ENCODE measurements around the gene ZNF83. TPM values are rescaled to one million over a fixed set of nuclear protein-coding genes. Genes with fewer than 3 reads are reported as not detected.

ZNF83 gene
- total RNA-seq, 1 experiment from 2014 or later: 36.8 TPM

- CTCF ChIA-PET: no interaction called here
These were observed 11.2 kb downstream of the ZNF83 start for GRCh38 chr19:52626915-52627314.

GRCh38 chr19:52622261-52622660 is 15.9 kb downstream of the ZNF83 start:
- Mint-ChIP-seq H3K36me3 (ENCODE audit: insufficient read depth, unreplicated experiment) (peaks cover 26% of the 10 kb centered on the region), H3K4me1 (ENCODE audit: low read depth, unreplicated experiment) (no peaks in the 10 kb centered on the region), H3K4me3 (ENCODE audit: unreplicated experiment) (no peak overlapping the region), H3K27ac (ENCODE audit: unreplicated experiment) (no peak overlapping the region), H3K27me3 (ENCODE audit: insufficient read depth, unreplicated experiment) (no peaks in the 10 kb centered on the region), H3K9me3 (ENCODE audit: unreplicated experiment) (peaks cover 11% of the 10 kb centered on the region)
- H3K9me3 ChIP-seq: no peaks in the 10 kb centered on the region
- CTCF ChIA-PET: no interaction called here
- no TSS peak for BruUV-seq (replicated peaks)
- intact Hi-C loops (cut with micrococcal nuclease; ENCODE audit: unreplicated experiment): no loop called here
- peaks cover 7% of the 10 kb centered on the region for H3K36me3 ChIP-seq (ENCODE audit: control insufficient read depth, insufficient read depth, low read length)
- peak in 1 of 2 experiments; percentile 22 for TF ChIP-seq CTCF (IDR thresholded peaks at IDR 0.05; ENCODE audit: insufficient read depth in 1 of 2, low read depth in 1 of 2, low read length in 1 of 2, severe bottlenecking in 1 of 2, unreplicated experiment in 1 of 2)
- no peaks in the 10 kb centered on the region for H3K27me3 ChIP-seq (replicated peaks; ENCODE audit: control insufficient read depth, insufficient read depth, low read length)
- no peak overlapping the region for H3K4me3 ChIP-seq (ENCODE audit: low read depth, low read length)
- POLR2A ChIA-PET: no interaction called here
- DNase-seq: peak in 1 of 2 experiments; percentile 26
- H3K4me1 ChIP-seq: no peaks in the 10 kb centered on the region

More at GRCh38 chr19:52626915-52627314, 11.2 kb downstream of the ZNF83 start:
- no peak for DNase-seq
- H3K36me3 Mint-ChIP-seq (ENCODE audit: insufficient read depth, unreplicated experiment): peaks cover 33% of the 10 kb centered on the region
- H3K27me3 ChIP-seq (replicated peaks; ENCODE audit: control insufficient read depth, insufficient read depth, low read length): no peaks in the 10 kb centered on the region
- POLR2A ChIA-PET: no interaction called here
- no peaks in the 10 kb centered on the region; the same call in 1 of the 2 replicates for H3K9me3 ChIP-seq
- H3K4me3 ChIP-seq (ENCODE audit: low read depth, low read length): no peak overlapping the region
- no peaks in the 10 kb centered on the region for H3K4me1 Mint-ChIP-seq (ENCODE audit: low read depth, unreplicated experiment)
- H3K27ac Mint-ChIP-seq (ENCODE audit: unreplicated experiment): no peak overlapping the region
- peaks cover 17% of the 10 kb centered on the region for H3K9me3 Mint-ChIP-seq (ENCODE audit: unreplicated experiment)
- intact Hi-C loops (cut with micrococcal nuclease; ENCODE audit: unreplicated experiment): no loop called here
- no TSS peak for BruUV-seq (replicated peaks)
- TF ChIP-seq CTCF (IDR thresholded peaks at IDR 0.05; ENCODE audit: insufficient read depth in 1 of 2, low read depth in 1 of 2, low read length in 1 of 2, severe bottlenecking in 1 of 2, unreplicated experiment in 1 of 2): no peak
- no peaks in the 10 kb centered on the region for H3K4me1 ChIP-seq
- H3K27me3 Mint-ChIP-seq (ENCODE audit: insufficient read depth, unreplicated experiment): no peaks in the 10 kb centered on the region
- H3K4me3 Mint-ChIP-seq (ENCODE audit: unreplicated experiment): no peak overlapping the region
- H3K36me3 ChIP-seq (ENCODE audit: control insufficient read depth, insufficient read depth, low read length): peaks cover 4% of the 10 kb centered on the region

GRCh38 chr19:52621376-52621775 is 16.8 kb downstream of the ZNF83 start:
- ChIA-PET POLR2A (no interaction called here), CTCF (no interaction called here)
- H3K36me3 ChIP-seq (ENCODE audit: control insufficient read depth, insufficient read depth, low read length): peaks cover 8% of the 10 kb centered on the region

More at GRCh38 chr19:52621376-52621775, 16.8 kb downstream of the ZNF83 start:
- Histone ChIP-seq H3K9me3 (no peaks in the 10 kb centered on the region), H3K4me3 (ENCODE audit: low read depth, low read length) (no peak overlapping the region), H3K27me3 (replicated peaks; ENCODE audit: control insufficient read depth, insufficient read depth, low read length) (no peaks in the 10 kb centered on the region), H3K4me1 (no peaks in the 10 kb centered on the region)
- peaks cover 35% of the 10 kb centered on the region for H3K36me3 Mint-ChIP-seq (ENCODE audit: insufficient read depth, unreplicated experiment)
- no peak overlapping the region for H3K4me3 Mint-ChIP-seq (ENCODE audit: unreplicated experiment)
- H3K27me3 Mint-ChIP-seq (ENCODE audit: insufficient read depth, unreplicated experiment): no peaks in the 10 kb centered on the region
- H3K27ac Mint-ChIP-seq (ENCODE audit: unreplicated experiment): no peak overlapping the region
- no peak for DNase-seq
- no TSS peak for BruUV-seq (replicated peaks)
- H3K4me1 Mint-ChIP-seq (ENCODE audit: low read depth, unreplicated experiment): no peaks in the 10 kb centered on the region
- intact Hi-C loops (cut with micrococcal nuclease; ENCODE audit: unreplicated experiment): no loop called here
- no peak for TF ChIP-seq CTCF (IDR thresholded peaks at IDR 0.05; ENCODE audit: insufficient read depth in 1 of 2, low read depth in 1 of 2, low read length in 1 of 2, severe bottlenecking in 1 of 2, unreplicated experiment in 1 of 2)
- peaks cover 11% of the 10 kb centered on the region for H3K9me3 Mint-ChIP-seq (ENCODE audit: unreplicated experiment)

All from Caco-2 (cell line).